ENCODE measurements around the gene SPOCK2.

Gene SPOCK2

DNA sequence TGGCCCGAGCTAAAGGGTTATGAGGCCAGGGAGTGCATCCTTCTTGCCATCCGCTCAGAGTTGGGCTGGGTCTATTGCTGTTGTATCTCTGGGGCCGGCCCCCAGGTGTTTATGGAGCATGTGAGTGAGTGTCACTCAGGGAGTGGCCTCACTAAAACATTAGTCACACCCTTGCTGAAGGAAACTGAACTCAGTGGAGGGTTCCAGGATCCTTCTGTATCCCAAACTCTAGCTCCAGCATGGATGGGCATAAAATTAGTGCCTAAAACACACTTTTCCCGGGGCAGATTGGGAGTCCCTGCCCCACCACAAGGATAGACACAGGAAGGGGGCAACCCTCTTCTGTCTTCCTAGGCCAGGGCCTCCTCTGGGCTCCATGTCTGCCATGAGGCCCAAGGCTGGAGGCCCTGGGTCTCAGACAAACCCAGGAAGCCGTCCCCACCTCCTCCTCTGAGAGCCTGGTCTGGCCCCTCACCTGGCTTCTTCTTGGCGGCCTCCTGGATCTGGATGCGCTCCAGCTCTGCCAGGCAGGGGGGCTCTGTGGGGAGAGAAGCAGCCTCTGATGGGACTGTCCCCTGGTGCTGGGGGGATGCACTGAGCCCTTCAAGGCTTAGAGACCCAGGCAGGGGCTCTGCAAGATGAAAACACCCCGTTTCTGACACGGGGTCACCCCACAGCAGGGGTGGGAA lies 24.5 kb downstream of the SPOCK2 start (continued):
- TF ChIP-seq ZNF37A (tag by site-specific recombination; IDR thresholded peaks at IDR 0.05) (no peak), INSM2 (tag by site-specific recombination; IDR thresholded peaks at IDR 0.05) (no peak), SCRT1 (tag by site-specific recombination; IDR thresholded peaks at IDR 0.05; ENCODE audit: borderline replicate concordance) (no peak), KLF1 (tag by site-specific recombination; IDR thresholded peaks at IDR 0.05) (peak; percentile 72), ZNF354C (tag by site-specific recombination; IDR thresholded peaks at IDR 0.05; ENCODE audit: borderline replicate concordance, low read depth) (no peak), KLF17 (tag by site-specific recombination; IDR thresholded peaks at IDR 0.05) (0 out of 2 replicates have a peak, but pooled peaks have one; percentile 30), ZBTB8A (tag by site-specific recombination; IDR thresholded peaks at IDR 0.05) (no peak), SP3 (tag by site-specific recombination; IDR thresholded peaks at IDR 0.05) (0 out of 2 replicates have a peak, but pooled peaks have one; percentile 1), ZNF558 (tag by site-specific recombination; IDR thresholded peaks at IDR 0.05) (no peak), GLIS1 (tag by site-specific recombination; IDR thresholded peaks at IDR 0.05) (peak; percentile 57), ZNF585B (tag by site-specific recombination; IDR thresholded peaks at IDR 0.05) (no peak), TRIM28 (IDR thresholded peaks at IDR 0.05; ENCODE audit: borderline replicate concordance, low read length) (no peak), ZFHX2 (tag by site-specific recombination; conservative IDR thresholded peaks at IDR 0.05) (no peak), ZNF449 (tag by site-specific recombination; IDR thresholded peaks at IDR 0.05) (0 out of 2 replicates have a peak, but pooled peaks have one; percentile 79)
- TF ChIP-seq, protein P1, sequence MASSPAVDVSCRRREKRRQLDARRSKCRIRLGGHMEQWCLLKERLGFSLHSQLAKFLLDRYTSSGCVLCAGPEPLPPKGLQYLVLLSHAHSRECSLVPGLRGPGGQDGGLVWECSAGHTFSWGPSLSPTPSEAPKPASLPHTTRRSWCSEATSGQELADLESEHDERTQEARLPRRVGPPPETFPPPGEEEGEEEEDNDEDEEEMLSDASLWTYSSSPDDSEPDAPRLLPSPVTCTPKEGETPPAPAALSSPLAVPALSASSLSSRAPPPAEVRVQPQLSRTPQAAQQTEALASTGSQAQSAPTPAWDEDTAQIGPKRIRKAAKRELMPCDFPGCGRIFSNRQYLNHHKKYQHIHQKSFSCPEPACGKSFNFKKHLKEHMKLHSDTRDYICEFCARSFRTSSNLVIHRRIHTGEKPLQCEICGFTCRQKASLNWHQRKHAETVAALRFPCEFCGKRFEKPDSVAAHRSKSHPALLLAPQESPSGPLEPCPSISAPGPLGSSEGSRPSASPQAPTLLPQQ (tag by site-specific recombination; IDR thresholded peaks at IDR 0.05): 0 out of 2 replicates have a peak, but pooled peaks have one; percentile 59
- TF ChIP-seq, protein P2, sequence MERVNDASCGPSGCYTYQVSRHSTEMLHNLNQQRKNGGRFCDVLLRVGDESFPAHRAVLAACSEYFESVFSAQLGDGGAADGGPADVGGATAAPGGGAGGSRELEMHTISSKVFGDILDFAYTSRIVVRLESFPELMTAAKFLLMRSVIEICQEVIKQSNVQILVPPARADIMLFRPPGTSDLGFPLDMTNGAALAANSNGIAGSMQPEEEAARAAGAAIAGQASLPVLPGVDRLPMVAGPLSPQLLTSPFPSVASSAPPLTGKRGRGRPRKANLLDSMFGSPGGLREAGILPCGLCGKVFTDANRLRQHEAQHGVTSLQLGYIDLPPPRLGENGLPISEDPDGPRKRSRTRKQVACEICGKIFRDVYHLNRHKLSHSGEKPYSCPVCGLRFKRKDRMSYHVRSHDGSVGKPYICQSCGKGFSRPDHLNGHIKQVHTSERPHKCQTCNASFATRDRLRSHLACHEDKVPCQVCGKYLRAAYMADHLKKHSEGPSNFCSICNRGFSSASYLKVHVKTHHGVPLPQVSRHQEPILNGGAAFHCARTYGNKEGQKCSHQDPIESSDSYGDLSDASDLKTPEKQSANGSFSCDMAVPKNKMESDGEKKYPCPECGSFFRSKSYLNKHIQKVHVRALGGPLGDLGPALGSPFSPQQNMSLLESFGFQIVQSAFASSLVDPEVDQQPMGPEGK (tag by site-specific recombination; IDR thresholded peaks at IDR 0.05): peak; percentile 67

DNA sequence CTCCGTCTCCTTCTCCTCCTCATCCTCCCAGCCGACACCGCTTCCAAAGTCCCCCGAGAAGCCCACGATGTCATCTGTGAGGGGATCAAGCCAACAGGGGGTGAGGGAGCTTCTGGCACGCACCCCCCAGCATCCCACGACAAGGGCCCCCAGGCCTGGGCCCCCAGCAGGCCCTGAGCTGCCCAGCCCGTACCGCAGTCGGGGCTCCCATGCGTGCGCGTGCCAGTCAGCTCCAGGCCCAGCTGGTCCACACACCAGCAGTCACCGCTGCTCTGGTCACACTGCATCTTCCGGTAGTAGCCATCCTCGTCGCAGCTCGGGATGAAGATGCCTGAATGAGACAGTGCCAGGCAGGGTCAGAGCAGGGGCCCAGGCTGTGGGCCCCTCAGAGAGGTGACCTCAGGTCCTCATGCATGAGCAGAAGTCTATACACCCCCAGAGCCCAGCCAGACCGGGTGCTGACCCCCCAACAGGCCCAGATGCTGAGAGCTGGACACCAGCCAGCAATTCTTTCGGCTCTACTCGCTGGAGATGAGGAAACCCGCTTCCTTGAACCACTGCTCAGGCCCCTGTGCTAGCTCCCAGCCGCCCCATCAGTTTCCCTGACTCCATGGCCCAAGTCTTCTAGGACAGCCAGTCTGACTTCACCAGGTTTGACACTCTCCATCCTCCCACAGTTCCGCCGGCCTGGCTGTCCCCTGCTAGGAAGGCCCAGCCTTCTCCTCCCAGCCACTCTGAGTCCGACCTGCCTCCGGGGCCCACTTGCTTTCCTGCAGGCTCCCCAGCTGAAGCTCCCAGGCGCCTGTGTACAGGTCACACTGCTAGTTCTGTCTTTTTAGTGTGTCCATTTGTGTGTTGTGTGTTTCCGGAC lies 25.3 kb downstream of the SPOCK2 start:
- POLR2A ChIA-PET: interaction anchor here (1.2 kb wide), 1 partner anchor 24 kb away, joined by 4 read pairs; no protein-coding TSS in a partner anchor
- Histone ChIP-seq H3K4me3 (ENCODE audit: low read depth, low read length) (no peak overlapping the region), H3K27ac (ENCODE audit: extremely low read depth, low read depth, low read length) (no peak overlapping the region), H3K36me3 (ENCODE audit: control insufficient read depth in 2 of 2, insufficient read depth in 1 of 2, low read length in 2 of 2) (no peaks in the 10 kb centered on the region), H3K4me1 (ENCODE audit: control insufficient read depth, insufficient read depth, low read length) (peaks cover 16% of the 10 kb centered on the region), H3K9me3 (ENCODE audit: control insufficient read depth, insufficient read depth, low read depth, low read length) (no peaks in the 10 kb centered on the region)
- CTCF ChIA-PET: interaction anchor here (0.6 to 3.3 kb wide), 3 partner anchors 14 to 147 kb away, joined by 3 to 16 read pairs (median 4); no protein-coding TSS in a partner anchor
- TF ChIP-seq SP3 (tag by site-specific recombination; IDR thresholded peaks at IDR 0.05): 0 out of 2 replicates have a peak, but pooled peaks have one; percentile 6
- TF ChIP-seq, protein P3, sequence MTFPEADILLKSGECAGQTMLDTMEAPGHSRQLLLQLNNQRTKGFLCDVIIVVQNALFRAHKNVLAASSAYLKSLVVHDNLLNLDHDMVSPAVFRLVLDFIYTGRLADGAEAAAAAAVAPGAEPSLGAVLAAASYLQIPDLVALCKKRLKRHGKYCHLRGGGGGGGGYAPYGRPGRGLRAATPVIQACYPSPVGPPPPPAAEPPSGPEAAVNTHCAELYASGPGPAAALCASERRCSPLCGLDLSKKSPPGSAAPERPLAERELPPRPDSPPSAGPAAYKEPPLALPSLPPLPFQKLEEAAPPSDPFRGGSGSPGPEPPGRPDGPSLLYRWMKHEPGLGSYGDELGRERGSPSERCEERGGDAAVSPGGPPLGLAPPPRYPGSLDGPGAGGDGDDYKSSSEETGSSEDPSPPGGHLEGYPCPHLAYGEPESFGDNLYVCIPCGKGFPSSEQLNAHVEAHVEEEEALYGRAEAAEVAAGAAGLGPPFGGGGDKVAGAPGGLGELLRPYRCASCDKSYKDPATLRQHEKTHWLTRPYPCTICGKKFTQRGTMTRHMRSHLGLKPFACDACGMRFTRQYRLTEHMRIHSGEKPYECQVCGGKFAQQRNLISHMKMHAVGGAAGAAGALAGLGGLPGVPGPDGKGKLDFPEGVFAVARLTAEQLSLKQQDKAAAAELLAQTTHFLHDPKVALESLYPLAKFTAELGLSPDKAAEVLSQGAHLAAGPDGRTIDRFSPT (tag by site-specific recombination; IDR thresholded peaks at IDR 0.05): no peak
- TF ChIP-seq OVOL3 (tag by site-specific recombination; IDR thresholded peaks at IDR 0.05): no peak
- no peak for TF ChIP-seq GLI2 (tag by site-specific recombination; IDR thresholded peaks at IDR 0.05; ENCODE audit: borderline replicate concordance, low read depth)
- no peak for TF ChIP-seq ZNF37A (tag by site-specific recombination; IDR thresholded peaks at IDR 0.05)
- peak; percentile 95; the same call in 1 of the 2 replicates for TF ChIP-seq ZFP69B (tag by site-specific recombination; IDR thresholded peaks at IDR 0.05)
- TF ChIP-seq ZNF513 (tag by site-specific recombination; IDR thresholded peaks at IDR 0.05): 0 out of 2 replicates have a peak, but pooled peaks have one; percentile 26
